Activated CD4-positive, alpha-beta T cell treated with anti-CD3 and anti-CD28 coated beads, Interleukin-2, Interleukin-4, amounts not matched to agents 100 ng/mL and 50 ng/mL, durations not matched to agents 16 hours and 8 hours (primary cell): Measurements from ENCODE around the gene HAAO.

ENCODE experiments used
- DNase-seq: peaks from one replicate; pipeline ENCODE4 v3.0.0-alpha.2; 2020; ENCODE audit warnings: low spot score

The HAAO gene

GRCh38 chr2:42767899-42768705 is 24.3 kb downstream of the HAAO start:
- no peak for DNase-seq

GRCh38 chr2:42767080-42767898 is 25.1 kb downstream of the HAAO start:
- no peak for DNase-seq

- no peak for DNase-seq
Observed at GRCh38 chr2:42765686-42766085, 26.7 kb downstream of the HAAO start.

GRCh38 chr2:42764901-42765300 is 27.5 kb downstream of the HAAO start:
- no peak for DNase-seq

GRCh38 chr2:42764096-42764495 is 28.3 kb downstream of the HAAO start, which contains the start of gene OXER1:
Gene OXER1 (minus strand): TSS chr2:42764135. CDS start chr2:42764062, 73 bp downstream.
- DNase-seq, result no peak

- no peak for DNase-seq
Observed at GRCh38 chr2:42762823-42763804, 29.3 kb downstream of the HAAO start.

- DNase-seq, result no peak
Observed at GRCh38 chr2:42762155-42762554, 30.2 kb downstream of the HAAO start.

- DNase-seq, result no peak
Observed at GRCh38 chr2:42761554-42761953, 30.8 kb downstream of the HAAO start.

GRCh38 chr2:42758751-42759150 is 33.6 kb downstream of the HAAO start:
- DNase-seq, result no peak

GRCh38 chr2:42757981-42758740 is 34.2 kb downstream of the HAAO start:
- DNase-seq, result no peak

- DNase-seq, result no peak
Observed at GRCh38 chr2:42756966-42757513, 35.3 kb downstream of the HAAO start.

GRCh38 chr2:42756150-42756775 is 36.1 kb downstream of the HAAO start:
- DNase-seq, result no peak

- no peak for DNase-seq
Observed at GRCh38 chr2:42755191-42755880, 37.0 kb downstream of the HAAO start.

GRCh38 chr2:42754776-42755140 is 37.6 kb downstream of the HAAO start:
- no peak for DNase-seq

GRCh38 chr2:42754021-42754775 is 38.2 kb downstream of the HAAO start:
- no peak for DNase-seq

- no peak for DNase-seq
Observed at GRCh38 chr2:42752816-42753813, 39.3 kb downstream of the HAAO start.

GRCh38 chr2:42752314-42752713 is 40.1 kb downstream of the HAAO start:
- no peak for DNase-seq

- DNase-seq, result no peak
Observed at GRCh38 chr2:42748840-42749239, 43.5 kb downstream of the HAAO start.
